ENCODE data around the gene AXL. TPM values are rescaled to one million over a fixed set of nuclear protein-coding genes. Genes with fewer than 3 reads are reported as not detected.
A peak's percentile ranks its signal among the peaks of the same experiment; 100 is the strongest.

The AXL gene
- total and polyA plus RNA-seq, 9 of the 15 experiments (the other 6 are each of a cell fraction or from before 2014, with no cell fraction given): 0.80 to 6.6 (median 1.6) TPM

DNA sequence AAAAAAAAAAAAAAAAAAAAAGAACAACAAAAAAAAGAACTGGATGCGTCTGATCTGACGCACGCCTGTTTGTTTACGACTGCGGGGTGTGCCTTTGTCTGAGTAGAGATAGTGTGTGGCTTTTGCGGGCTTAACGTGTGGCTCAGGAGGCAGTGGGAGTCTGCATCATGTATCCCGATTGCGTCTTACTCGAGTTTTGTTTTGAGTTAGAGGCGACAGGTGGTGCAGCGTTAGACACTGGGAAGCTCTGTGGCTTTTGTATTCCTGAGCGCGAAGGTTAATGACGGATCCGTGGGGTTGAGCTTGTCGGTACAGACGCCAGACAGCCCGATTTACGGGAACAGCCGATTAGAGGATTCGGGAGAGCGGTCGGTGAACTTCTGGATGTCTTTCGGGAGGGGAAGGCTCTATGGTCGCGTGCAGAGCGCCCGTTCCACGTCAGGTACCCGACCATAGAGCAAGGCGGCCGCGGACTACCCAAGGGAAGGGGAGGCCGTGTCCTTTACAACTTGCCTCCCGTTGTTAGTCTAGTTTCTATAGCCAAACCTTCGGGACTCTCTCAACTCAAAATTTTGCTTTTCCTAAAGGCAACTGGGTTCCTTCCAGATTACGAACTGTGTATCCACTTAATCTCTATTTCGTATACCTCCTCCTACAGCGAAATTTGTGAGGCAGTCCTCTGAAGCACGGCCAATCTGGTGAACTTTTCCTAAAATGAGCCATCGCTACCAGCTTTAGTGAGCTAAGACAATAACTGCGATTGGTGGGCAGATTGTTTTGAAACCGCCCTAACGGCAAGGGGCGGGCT, 44.2 kb downstream of the AXL start (continued):
- TF ChIP-seq, protein P1, sequence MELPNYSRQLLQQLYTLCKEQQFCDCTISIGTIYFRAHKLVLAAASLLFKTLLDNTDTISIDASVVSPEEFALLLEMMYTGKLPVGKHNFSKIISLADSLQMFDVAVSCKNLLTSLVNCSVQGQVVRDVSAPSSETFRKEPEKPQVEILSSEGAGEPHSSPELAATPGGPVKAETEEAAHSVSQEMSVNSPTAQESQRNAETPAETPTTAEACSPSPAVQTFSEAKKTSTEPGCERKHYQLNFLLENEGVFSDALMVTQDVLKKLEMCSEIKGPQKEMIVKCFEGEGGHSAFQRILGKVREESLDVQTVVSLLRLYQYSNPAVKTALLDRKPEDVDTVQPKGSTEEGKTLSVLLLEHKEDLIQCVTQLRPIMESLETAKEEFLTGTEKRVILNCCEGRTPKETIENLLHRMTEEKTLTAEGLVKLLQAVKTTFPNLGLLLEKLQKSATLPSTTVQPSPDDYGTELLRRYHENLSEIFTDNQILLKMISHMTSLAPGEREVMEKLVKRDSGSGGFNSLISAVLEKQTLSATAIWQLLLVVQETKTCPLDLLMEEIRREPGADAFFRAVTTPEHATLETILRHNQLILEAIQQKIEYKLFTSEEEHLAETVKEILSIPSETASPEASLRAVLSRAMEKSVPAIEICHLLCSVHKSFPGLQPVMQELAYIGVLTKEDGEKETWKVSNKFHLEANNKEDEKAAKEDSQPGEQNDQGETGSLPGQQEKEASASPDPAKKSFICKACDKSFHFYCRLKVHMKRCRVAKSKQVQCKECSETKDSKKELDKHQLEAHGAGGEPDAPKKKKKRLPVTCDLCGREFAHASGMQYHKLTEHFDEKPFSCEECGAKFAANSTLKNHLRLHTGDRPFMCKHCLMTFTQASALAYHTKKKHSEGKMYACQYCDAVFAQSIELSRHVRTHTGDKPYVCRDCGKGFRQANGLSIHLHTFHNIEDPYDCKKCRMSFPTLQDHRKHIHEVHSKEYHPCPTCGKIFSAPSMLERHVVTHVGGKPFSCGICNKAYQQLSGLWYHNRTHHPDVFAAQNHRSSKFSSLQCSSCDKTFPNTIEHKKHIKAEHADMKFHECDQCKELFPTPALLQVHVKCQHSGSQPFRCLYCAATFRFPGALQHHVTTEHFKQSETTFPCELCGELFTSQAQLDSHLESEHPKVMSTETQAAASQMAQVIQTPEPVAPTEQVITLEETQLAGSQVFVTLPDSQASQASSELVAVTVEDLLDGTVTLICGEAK (IDR thresholded peaks at IDR 0.05): no peak
- TF ChIP-seq, protein P1 (CRISPR knock-in tag; IDR thresholded peaks at IDR 0.05): peak; percentile 31; the same call in 1 of the 2 replicates
- TF ChIP-seq DIDO1 (tag; IDR thresholded peaks at IDR 0.05; ENCODE audit: low read depth): 0 out of 2 replicates have a peak, but pooled peaks have one; percentile 19
- no peak for TF ChIP-seq SRSF3 (IDR thresholded peaks at IDR 0.05; ENCODE audit: insufficient read depth, low read length)
- peak; percentile 91 for TF ChIP-seq POLR2H (tag; IDR thresholded peaks at IDR 0.05; ENCODE audit: low read depth)
- no peak for TF ChIP-seq GTF2A2 (tag; IDR thresholded peaks at IDR 0.05)
- TF ChIP-seq, protein P2, sequence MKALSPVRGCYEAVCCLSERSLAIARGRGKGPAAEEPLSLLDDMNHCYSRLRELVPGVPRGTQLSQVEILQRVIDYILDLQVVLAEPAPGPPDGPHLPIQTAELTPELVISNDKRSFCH (CRISPR knock-in tag; IDR thresholded peaks at IDR 0.05): no peak
- TF ChIP-seq, protein P2 (tag; IDR thresholded peaks at IDR 0.05): 0 out of 2 replicates have a peak, but pooled peaks have one; percentile 68
- TF ChIP-seq, protein P3, sequence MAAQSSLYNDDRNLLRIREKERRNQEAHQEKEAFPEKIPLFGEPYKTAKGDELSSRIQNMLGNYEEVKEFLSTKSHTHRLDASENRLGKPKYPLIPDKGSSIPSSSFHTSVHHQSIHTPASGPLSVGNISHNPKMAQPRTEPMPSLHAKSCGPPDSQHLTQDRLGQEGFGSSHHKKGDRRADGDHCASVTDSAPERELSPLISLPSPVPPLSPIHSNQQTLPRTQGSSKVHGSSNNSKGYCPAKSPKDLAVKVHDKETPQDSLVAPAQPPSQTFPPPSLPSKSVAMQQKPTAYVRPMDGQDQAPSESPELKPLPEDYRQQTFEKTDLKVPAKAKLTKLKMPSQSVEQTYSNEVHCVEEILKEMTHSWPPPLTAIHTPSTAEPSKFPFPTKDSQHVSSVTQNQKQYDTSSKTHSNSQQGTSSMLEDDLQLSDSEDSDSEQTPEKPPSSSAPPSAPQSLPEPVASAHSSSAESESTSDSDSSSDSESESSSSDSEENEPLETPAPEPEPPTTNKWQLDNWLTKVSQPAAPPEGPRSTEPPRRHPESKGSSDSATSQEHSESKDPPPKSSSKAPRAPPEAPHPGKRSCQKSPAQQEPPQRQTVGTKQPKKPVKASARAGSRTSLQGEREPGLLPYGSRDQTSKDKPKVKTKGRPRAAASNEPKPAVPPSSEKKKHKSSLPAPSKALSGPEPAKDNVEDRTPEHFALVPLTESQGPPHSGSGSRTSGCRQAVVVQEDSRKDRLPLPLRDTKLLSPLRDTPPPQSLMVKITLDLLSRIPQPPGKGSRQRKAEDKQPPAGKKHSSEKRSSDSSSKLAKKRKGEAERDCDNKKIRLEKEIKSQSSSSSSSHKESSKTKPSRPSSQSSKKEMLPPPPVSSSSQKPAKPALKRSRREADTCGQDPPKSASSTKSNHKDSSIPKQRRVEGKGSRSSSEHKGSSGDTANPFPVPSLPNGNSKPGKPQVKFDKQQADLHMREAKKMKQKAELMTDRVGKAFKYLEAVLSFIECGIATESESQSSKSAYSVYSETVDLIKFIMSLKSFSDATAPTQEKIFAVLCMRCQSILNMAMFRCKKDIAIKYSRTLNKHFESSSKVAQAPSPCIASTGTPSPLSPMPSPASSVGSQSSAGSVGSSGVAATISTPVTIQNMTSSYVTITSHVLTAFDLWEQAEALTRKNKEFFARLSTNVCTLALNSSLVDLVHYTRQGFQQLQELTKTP (IDR thresholded peaks at IDR 0.05; ENCODE audit: low read depth in 1 of 2, partially characterized antibody in 2 of 2): peak in 1 of 2 experiments; percentile 51
- TF ChIP-seq, protein P4, sequence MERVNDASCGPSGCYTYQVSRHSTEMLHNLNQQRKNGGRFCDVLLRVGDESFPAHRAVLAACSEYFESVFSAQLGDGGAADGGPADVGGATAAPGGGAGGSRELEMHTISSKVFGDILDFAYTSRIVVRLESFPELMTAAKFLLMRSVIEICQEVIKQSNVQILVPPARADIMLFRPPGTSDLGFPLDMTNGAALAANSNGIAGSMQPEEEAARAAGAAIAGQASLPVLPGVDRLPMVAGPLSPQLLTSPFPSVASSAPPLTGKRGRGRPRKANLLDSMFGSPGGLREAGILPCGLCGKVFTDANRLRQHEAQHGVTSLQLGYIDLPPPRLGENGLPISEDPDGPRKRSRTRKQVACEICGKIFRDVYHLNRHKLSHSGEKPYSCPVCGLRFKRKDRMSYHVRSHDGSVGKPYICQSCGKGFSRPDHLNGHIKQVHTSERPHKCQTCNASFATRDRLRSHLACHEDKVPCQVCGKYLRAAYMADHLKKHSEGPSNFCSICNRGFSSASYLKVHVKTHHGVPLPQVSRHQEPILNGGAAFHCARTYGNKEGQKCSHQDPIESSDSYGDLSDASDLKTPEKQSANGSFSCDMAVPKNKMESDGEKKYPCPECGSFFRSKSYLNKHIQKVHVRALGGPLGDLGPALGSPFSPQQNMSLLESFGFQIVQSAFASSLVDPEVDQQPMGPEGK (CRISPR knock-in tag; IDR thresholded peaks at IDR 0.05; ENCODE audit: borderline replicate concordance): no peak
